Measurements from ENCODE around the gene CNOT6L. TPM values are rescaled to one million over a fixed set of nuclear protein-coding genes. Genes with fewer than 3 reads are reported as not detected.

CNOT6L gene
- polyA plus RNA-seq, 1 donor (not counting 4 experiments of a cell fraction or from before 2014, with no cell fraction given) = 12.0 TPM

- no peaks in the 10 kb centered on the region for H4K20me1 ChIP-seq (ENCODE audit: control insufficient read depth, extremely low read depth, insufficient read depth, low read length)
- dilution Hi-C loops (cut with MboI; ENCODE audit: extremely low pct_ligation_motif_present, low sequenced_read_pairs) = no loop called here
- no peaks in the 10 kb centered on the region for H3K36me3 ChIP-seq (ENCODE audit: control insufficient read depth in 2 of 2, extremely low read depth in 1 of 2, insufficient read depth in 2 of 2, low read length in 2 of 2)
- no peak overlapping the region for H3K27ac ChIP-seq (ENCODE audit: control insufficient read depth, insufficient read depth, low read length)
- H3K9me3 ChIP-seq (ENCODE audit: control insufficient read depth, low read depth, low read length) = no peaks in the 10 kb centered on the region
- no peaks in the 10 kb centered on the region for H3K79me2 ChIP-seq (ENCODE audit: control insufficient read depth, insufficient read depth, low read length)
- DNase-seq (ENCODE audit: low read depth, low spot score) (no peak), FAIRE-seq (no peak)
- H3K4me3 ChIP-seq (ENCODE audit: control insufficient read depth in 2 of 3, extremely low read depth in 1 of 3, insufficient read depth in 2 of 3, low read depth in 1 of 3, low read length in 3 of 3) = no peak overlapping the region
- peak overlapping the region; percentile 45 for H2AFZ ChIP-seq (ENCODE audit: control insufficient read depth, low read length)
- no peaks in the 10 kb centered on the region for H3K27me3 ChIP-seq (ENCODE audit: control insufficient read depth, extremely low read depth, insufficient read depth, low read length)
- peak overlapping the region; percentile 9 for H3K4me2 ChIP-seq (ENCODE audit: control insufficient read depth, extremely low read depth, insufficient read depth, low read depth, low read length)
- no peak overlapping the region for H3K9ac ChIP-seq (ENCODE audit: control insufficient read depth, extremely low read depth, insufficient read depth, low read length)
- H3K9me1 ChIP-seq (ENCODE audit: control insufficient read depth, extremely low read depth, insufficient read depth, low read length) = no peaks in the 10 kb centered on the region
- TF ChIP-seq CTCF (optimal IDR thresholded peaks at IDR 0.05 in 1 of 3, IDR thresholded peaks at IDR 0.05 in 1 of 3, conservative IDR thresholded peaks at IDR 0.05 in 1 of 3; ENCODE audit: extremely low read depth in 1 of 3, insufficient read depth in 2 of 3, low read length in 3 of 3) (no peak), EZH2 (IDR thresholded peaks at IDR 0.05; ENCODE audit: low read length) (no peak)
- peaks cover 11% of the 10 kb centered on the region for H3K4me1 ChIP-seq (ENCODE audit: control insufficient read depth, extremely low read depth, insufficient read depth, low read length)
Observed at GRCh38 chr4:77854431-77855111, 35.4 kb upstream of the CNOT6L start.

GRCh38 chr4:77852892-77853495 lies 33.8 kb upstream of the CNOT6L start:
- TF ChIP-seq CTCF (optimal IDR thresholded peaks at IDR 0.05 in 1 of 3, IDR thresholded peaks at IDR 0.05 in 1 of 3, conservative IDR thresholded peaks at IDR 0.05 in 1 of 3; ENCODE audit: extremely low read depth in 1 of 3, insufficient read depth in 2 of 3, low read length in 3 of 3) (no peak), EZH2 (IDR thresholded peaks at IDR 0.05; ENCODE audit: low read length) (no peak)
- Histone ChIP-seq H3K27me3 (ENCODE audit: control insufficient read depth, extremely low read depth, insufficient read depth, low read length) (no peaks in the 10 kb centered on the region), H3K4me2 (ENCODE audit: control insufficient read depth, extremely low read depth, insufficient read depth, low read depth, low read length) (no peak overlapping the region), H3K4me1 (ENCODE audit: control insufficient read depth, extremely low read depth, insufficient read depth, low read length) (peaks cover 13% of the 10 kb centered on the region), H3K9me3 (ENCODE audit: control insufficient read depth, low read depth, low read length) (no peaks in the 10 kb centered on the region), H3K79me2 (ENCODE audit: control insufficient read depth, insufficient read depth, low read length) (no peaks in the 10 kb centered on the region), H3K9ac (ENCODE audit: control insufficient read depth, extremely low read depth, insufficient read depth, low read length) (no peak overlapping the region), H3K4me3 (ENCODE audit: control insufficient read depth in 2 of 3, extremely low read depth in 1 of 3, insufficient read depth in 2 of 3, low read depth in 1 of 3, low read length in 3 of 3) (no peak overlapping the region), H3K27ac (ENCODE audit: control insufficient read depth, insufficient read depth, low read length) (no peak overlapping the region), H3K9me1 (ENCODE audit: control insufficient read depth, extremely low read depth, insufficient read depth, low read length) (no peaks in the 10 kb centered on the region), H2AFZ (ENCODE audit: control insufficient read depth, low read length) (no peak overlapping the region), H4K20me1 (ENCODE audit: control insufficient read depth, extremely low read depth, insufficient read depth, low read length) (no peaks in the 10 kb centered on the region), H3K36me3 (ENCODE audit: control insufficient read depth in 2 of 2, extremely low read depth in 1 of 2, insufficient read depth in 2 of 2, low read length in 2 of 2) (no peaks in the 10 kb centered on the region)
- no peak for DNase-seq (ENCODE audit: low read depth, low spot score)
- no peak for FAIRE-seq
- dilution Hi-C loops (cut with MboI; ENCODE audit: extremely low pct_ligation_motif_present, low sequenced_read_pairs) = no loop called here

All from keratinocyte (primary cell).